Measurements from ENCODE around the gene SRCIN1. TPM values are rescaled to one million over a fixed set of nuclear protein-coding genes. Genes with fewer than 3 reads are reported as not detected.
"Not testable (repeated sequence)": the region's sequence is repeated elsewhere in the genome, so short reads cannot be mapped to it uniquely, and the experiment has no call there.

The SRCIN1 gene
- total RNA-seq, 1 donor from 2014 or later, result 2.1 TPM

GRCh38 chr17:38507921-38508569 is 97.7 kb downstream of the SRCIN1 start:
- Histone ChIP-seq H3K27ac (no peak overlapping the region), H3K4me3 (no peak overlapping the region), H3K36me3 (peaks cover 19% of the 10 kb centered on the region), H3K27me3 (peaks cover 6% of the 10 kb centered on the region), H3K9me3 (no peaks in the 10 kb centered on the region), H3K4me1 (no peaks in the 10 kb centered on the region)
- TF ChIP-seq, protein P1, sequence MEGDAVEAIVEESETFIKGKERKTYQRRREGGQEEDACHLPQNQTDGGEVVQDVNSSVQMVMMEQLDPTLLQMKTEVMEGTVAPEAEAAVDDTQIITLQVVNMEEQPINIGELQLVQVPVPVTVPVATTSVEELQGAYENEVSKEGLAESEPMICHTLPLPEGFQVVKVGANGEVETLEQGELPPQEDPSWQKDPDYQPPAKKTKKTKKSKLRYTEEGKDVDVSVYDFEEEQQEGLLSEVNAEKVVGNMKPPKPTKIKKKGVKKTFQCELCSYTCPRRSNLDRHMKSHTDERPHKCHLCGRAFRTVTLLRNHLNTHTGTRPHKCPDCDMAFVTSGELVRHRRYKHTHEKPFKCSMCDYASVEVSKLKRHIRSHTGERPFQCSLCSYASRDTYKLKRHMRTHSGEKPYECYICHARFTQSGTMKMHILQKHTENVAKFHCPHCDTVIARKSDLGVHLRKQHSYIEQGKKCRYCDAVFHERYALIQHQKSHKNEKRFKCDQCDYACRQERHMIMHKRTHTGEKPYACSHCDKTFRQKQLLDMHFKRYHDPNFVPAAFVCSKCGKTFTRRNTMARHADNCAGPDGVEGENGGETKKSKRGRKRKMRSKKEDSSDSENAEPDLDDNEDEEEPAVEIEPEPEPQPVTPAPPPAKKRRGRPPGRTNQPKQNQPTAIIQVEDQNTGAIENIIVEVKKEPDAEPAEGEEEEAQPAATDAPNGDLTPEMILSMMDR (IDR thresholded peaks at IDR 0.05), result no peak
- no peak for DNase-seq
- no peak for ATAC-seq
- intact Hi-C loops (cut with DNase I), result no loop called here

GRCh38 chr17:38507436-38507835 is 98.3 kb downstream of the SRCIN1 start:
- TF ChIP-seq, protein P1 (IDR thresholded peaks at IDR 0.05), result no peak
- no peak for ATAC-seq
- H3K9me3 ChIP-seq, result no peaks in the 10 kb centered on the region
- DNase-seq, result no peak
- H3K27me3 ChIP-seq, result peaks cover 6% of the 10 kb centered on the region
- H3K27ac ChIP-seq, result no peak overlapping the region
- no peaks in the 10 kb centered on the region for H3K4me1 ChIP-seq
- intact Hi-C loops (cut with DNase I), result no loop called here
- H3K36me3 ChIP-seq, result peaks cover 21% of the 10 kb centered on the region
- no peak overlapping the region for H3K4me3 ChIP-seq

- intact Hi-C loops (cut with DNase I), result no loop called here
- DNase-seq, result no peak
- no peaks in the 10 kb centered on the region for H3K27me3 ChIP-seq
- TF ChIP-seq, protein P1 (IDR thresholded peaks at IDR 0.05), result no peak
- no peak for ATAC-seq
- H3K36me3 ChIP-seq, result peaks cover 33% of the 10 kb centered on the region
- H3K4me3 ChIP-seq, result no peak overlapping the region
- H3K27ac ChIP-seq, result no peak overlapping the region
- H3K4me1 ChIP-seq, result no peaks in the 10 kb centered on the region
- no peaks in the 10 kb centered on the region for H3K9me3 ChIP-seq
Observed at GRCh38 chr17:38504216-38504615, 101.5 kb downstream of the SRCIN1 start.

- H3K36me3 ChIP-seq, result peaks cover 36% of the 10 kb centered on the region
Observed at GRCh38 chr17:38503286-38503913, 102.4 kb downstream of the SRCIN1 start.

GRCh38 chr17:38501718-38502117 is 104.0 kb downstream of the SRCIN1 start:
- H3K9me3 ChIP-seq; DNase-seq; H3K4me1 ChIP-seq; intact Hi-C loops (cut with DNase I); H3K27me3 ChIP-seq; ATAC-seq; H3K4me3 ChIP-seq; H3K27ac ChIP-seq: not testable (repeated sequence)
- H3K36me3 ChIP-seq, result peaks cover 38% of the 10 kb centered on the region

More at GRCh38 chr17:38503286-38503913, 102.4 kb downstream of the SRCIN1 start:
- H3K4me1 ChIP-seq; H3K27me3 ChIP-seq; ATAC-seq; DNase-seq; H3K4me3 ChIP-seq; H3K9me3 ChIP-seq; intact Hi-C loops (cut with DNase I); H3K27ac ChIP-seq: not testable (repeated sequence)

GRCh38 chr17:38499230-38499629 is 106.5 kb downstream of the SRCIN1 start:
- H3K4me3 ChIP-seq; H3K27ac ChIP-seq; ATAC-seq; DNase-seq; intact Hi-C loops (cut with DNase I); H3K4me1 ChIP-seq; H3K9me3 ChIP-seq; H3K27me3 ChIP-seq: not testable (repeated sequence)
- peaks cover 43% of the 10 kb centered on the region for H3K36me3 ChIP-seq

DNA sequence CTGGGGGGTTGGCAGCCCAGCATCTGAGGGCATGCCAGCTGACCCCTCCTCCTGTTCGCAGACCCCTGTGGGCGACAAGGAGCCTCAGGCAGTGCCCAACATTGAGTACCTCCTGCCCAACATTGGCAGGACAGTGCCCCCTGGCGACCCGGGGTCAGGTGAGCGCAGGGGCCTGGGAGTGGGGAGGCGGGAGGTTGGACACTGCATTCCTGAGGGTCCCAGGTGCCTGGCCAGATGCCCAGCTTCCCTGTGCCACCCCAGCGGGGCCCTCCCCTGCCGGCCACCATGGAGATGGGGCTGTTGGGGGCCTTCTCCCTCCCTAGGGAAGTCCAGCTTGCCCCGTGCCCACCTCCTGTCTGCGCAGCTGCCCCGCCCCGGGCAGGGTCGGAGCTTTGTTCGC is 107.4 kb downstream of the SRCIN1 start:
- H3K9me3 ChIP-seq, result no peaks in the 10 kb centered on the region
- no peak overlapping the region for H3K27ac ChIP-seq
- intact Hi-C loops (cut with DNase I), result no loop called here
- no peaks in the 10 kb centered on the region for H3K4me1 ChIP-seq
- no peak for DNase-seq
- no peaks in the 10 kb centered on the region for H3K27me3 ChIP-seq
- ATAC-seq, result no peak
- H3K36me3 ChIP-seq, result peaks cover 48% of the 10 kb centered on the region
- no peak overlapping the region for H3K4me3 ChIP-seq
- TF ChIP-seq, protein P1 (IDR thresholded peaks at IDR 0.05), result no peak

DNA sequence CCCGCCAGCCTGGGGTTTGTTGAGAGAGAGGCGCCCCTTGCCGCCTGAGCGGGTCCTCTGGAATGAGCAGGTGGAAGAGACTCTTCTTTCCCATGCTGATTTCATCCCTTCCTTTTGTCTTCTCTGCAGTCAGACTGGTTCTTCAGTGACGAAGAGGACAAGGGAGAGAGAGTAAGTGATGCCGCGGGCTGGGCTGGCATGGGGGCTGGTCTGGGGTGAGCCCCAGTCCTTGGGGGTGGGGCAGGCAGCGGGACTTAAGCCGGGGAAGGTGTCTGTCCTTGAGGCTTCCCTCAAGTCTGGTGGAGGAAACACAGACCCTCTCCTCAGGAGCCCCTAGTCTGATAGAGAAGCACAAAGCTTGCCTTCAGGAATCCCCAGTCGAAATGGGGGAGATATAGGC is 108.1 kb downstream of the SRCIN1 start:
- intact Hi-C loops (cut with DNase I); H3K4me3 ChIP-seq: not testable (repeated sequence)

DNA sequence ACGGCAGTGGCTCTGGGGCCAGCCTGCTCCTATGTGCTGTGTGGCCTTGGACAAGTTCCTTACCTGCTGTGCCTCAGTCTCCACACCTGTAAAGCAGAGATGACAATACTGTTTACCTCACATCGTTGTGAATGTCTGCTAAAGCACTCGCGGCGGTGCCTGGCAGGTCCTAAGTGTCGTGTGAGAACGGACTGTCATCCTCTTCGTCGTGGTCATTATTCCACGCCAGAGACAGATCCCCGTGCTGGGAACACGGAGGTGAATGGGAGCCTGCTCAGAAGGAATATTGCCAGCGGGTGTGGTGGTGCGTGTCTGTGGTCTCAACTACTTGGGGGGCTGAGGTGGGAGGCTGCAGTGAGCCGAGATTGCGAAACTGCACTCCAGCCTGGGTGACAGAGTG is 111.6 kb downstream of the SRCIN1 start:
- H3K27me3 ChIP-seq; H3K9me3 ChIP-seq; ATAC-seq; DNase-seq; H3K4me1 ChIP-seq; intact Hi-C loops (cut with DNase I); H3K4me3 ChIP-seq; H3K27ac ChIP-seq: not testable (repeated sequence)
- H3K36me3 ChIP-seq, result peaks cover 45% of the 10 kb centered on the region

More for the DNA sequence above, 108.1 kb downstream of the SRCIN1 start:
- H3K4me1 ChIP-seq, ATAC-seq, H3K27ac ChIP-seq, DNase-seq, H3K27me3 ChIP-seq, H3K9me3 ChIP-seq: not testable (repeated sequence)
- H3K36me3 ChIP-seq, result peaks cover 49% of the 10 kb centered on the region

Data from upper lobe of right lung (tissue), 1 donor.